Stimulated activated CD4-positive, alpha-beta T cell treated with anti-CD3 and anti-CD28 coated beads, TNF-alpha, amount 100 ng/mL, for 24 hours (primary cell): ENCODE measurements around the gene SETBP1.

ENCODE experiments used
- DNase-seq, 3 experiments: peaks; one replicate each; pipeline ENCODE4 v3.0.0-alpha.2; 2020; ENCODE audit warnings: low read depth in 3 of 3

SETBP1 gene

DNA sequence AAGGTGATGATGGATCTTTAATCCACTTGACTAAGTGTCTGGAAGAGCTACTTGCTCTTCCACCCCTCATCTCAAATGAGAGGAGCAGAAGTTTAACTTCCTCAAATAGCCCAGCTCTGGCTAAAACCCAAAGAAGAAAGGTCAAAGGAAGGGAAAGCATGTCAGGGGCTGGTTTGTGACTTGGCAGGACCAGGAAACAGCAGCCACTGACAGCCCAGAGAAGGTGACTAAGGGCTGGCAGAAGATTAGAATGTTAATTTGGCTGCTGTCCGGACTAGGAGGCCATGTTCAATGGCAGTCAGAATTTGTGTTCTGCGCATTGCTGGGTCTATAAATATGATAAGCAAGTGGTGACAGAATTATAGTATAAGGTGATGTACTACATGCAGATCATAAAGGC, 386.2 kb downstream of the SETBP1 start:
- no peak for DNase-seq

DNA sequence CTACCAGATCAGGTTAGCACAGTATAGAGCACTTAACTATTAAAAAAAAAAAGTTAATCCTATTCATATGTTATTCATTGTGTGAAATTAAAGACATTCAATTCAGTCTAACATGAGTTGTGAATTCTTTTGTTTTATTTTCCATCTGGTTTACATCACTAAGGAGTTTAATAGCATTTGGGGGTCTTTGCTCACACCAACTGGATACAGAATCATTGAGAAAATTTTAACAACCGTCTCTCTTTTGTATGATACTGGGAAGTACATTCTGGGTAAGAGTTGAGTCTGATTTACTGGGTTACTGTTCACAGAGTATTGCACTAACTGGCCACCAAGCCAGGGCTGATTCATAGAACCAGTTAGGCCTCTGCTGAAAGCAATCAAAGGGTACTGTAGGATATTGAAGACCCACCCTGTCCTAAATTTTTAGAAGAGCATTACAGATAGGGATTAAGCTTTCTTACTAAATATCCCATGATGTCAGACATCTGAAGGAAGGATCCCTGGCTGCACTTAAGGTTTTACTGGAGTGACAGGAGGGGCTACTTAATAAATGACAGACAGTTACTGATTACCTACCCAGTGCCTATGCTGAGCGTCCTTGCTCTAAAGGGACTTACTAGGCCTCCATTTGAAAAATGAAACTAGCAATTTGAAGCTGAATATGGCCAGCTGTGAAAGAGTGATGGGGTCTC, 387.9 kb downstream of the SETBP1 start:
- no peak for DNase-seq

DNA sequence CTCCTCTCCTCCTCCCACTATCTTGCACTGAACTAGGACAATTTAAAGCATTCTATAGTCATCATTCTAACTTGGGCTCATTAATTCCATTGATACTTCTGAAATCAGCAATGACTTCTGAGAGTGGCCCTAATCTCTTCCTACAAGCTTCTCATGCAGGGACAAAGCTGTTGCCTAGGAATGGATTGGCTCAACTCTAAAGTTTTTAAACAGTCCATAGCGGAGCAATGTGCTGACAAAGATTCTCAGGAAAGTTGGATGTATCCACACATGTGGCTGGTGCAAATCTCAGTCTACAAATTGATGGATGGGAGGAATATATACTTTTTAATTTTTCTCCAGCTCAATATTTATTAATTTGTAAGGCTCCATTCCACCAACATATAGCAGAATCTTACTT, 388.9 kb downstream of the SETBP1 start:
- DNase-seq: no peak

DNA sequence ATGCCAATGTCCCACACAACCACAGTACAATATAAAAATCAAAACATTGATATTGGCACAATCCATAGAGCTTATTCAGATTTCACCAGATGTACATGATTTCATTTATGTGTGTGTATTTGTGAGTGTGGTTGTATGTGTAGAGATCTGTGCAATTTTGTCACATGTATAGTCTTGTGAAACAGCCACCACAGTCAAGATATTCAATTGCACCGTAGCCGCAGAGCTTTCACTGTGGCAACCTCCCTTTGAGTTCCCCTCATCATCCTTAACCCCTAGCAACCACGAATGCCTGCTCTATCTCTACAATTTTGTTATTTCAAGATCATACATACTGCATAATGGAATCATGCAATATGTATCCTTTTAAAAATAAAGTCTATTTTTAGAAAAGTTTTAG, 391.3 kb downstream of the SETBP1 start:
- no peak for DNase-seq

DNA sequence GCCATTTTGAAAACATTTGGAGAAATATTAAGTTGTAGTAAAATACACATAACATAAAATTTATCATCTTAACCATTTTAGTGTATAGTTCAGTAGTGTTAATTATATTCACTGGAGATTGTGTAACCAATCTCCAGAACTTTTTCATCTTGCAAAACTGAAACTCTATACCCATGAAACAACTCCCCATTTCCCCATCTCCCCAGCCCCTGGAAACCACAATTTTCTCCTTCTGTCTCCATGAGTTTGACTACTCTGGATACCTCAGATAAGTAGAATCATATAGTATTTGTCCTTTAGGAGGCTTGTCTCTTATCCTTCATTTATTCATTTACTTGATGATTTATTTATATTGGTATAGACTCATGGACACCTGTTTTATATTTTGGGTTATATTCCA, 392.9 kb downstream of the SETBP1 start:
- no peak for DNase-seq

DNA sequence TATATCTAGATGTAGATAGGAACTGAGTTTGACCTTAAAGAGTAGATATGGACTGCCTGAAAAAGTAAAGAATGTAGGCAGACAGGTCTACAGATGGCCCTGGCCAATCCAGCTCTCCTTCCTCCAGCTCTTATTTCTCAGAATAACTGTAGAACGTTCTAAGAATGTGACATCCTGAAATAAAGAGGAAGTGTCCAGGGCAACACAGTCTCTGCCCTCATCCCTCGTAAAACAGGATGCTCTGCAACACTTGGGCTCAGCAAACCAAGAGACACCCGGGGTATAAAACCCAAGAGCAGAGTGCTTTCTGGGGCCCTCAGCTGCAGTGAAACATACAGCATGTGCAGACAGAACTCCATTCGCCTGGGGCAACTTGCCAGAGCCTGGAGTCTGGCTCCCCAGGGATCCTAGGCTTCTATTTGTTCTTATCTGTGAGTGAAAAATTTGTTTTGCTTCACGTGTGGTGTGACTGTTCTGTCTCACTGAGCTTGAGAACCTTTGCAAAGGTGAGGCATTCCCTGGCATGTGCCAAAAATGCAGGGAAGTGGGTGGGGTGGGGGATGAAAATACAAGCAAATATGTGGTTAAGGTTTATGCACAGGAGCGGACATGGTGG, 401.0 kb downstream of the SETBP1 start:
- no peak for DNase-seq

DNA sequence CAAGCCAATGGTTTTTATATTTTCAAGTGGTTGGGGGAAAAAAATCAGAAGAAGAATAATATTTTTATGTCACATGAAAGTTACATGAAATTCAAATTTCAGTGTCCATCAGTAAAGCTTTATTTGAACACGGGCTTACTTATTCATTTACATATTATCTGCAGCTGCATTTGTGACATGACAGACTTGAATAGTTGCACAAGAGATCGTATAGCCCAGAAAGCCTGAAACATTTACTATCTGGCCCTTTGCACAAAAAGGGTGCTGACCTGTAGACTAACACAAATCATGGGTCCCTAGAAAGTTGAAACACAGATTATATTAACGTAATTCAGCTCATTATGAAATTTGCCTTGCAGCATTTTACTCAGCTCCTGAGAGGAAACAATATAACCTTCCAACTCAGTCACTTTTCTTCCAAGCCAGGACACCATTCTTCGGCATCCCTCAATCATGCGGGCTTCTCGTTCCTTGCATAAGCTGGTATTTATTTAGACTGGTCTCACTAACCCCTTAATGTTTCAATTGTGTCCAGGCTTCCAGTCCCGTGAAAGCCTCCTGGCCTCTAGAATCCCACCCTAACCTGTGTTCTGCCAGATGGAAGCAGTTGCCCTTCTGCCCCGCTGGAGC, 402.7 kb downstream of the SETBP1 start:
- no peak for DNase-seq

DNA sequence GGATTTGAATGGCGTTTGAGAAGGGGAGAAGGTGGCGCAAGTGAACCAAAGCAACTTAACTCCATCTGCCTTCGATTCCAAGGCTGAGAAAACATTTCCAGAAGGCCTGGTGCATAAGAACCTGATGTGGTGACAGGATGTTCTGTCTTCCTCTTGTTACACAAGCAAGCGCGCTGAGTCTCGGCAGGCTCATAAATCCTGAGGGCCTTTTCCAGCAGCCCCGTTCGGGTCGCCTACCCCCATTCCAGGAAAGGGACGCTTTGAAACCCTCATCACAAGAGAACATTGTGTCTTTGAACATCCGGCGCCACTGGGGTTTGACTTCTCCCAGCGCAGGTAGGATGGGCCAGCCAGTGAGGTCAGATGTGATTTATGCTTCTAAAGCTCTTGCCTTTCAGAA, 403.5 kb downstream of the SETBP1 start:
- no peak for DNase-seq

DNA sequence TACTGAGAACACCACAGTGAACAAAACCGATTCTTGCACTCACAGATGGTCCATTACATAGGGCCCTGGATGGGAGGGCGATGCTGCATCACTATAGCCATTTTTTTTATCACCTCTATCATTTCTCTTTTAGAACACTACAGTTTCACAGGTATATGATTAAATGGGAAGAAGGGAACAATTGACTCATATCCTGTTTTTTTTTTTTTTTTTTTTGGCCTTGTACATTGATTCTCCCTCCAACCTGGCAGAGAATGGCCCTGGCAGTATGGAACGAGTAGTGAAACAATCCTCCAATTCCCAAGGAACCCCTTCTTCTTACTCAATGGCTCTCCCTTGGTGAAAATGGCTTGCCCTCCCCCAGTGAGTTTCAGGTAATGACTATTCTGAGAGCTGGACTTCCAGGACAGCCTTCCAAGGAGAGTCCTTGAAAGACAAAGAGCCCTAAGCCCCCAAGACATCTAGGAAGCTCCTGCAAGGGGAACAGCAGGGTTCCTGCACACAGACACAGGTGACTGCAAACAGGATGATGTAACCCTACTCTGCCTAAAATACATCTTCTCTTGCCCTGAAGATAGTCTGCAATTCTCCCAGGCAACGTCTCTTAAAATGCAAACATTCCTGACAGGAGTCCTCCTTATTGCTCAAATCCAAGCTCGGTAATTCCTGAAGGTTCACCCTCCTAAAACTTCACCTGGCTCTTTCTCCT, 405.4 kb downstream of the SETBP1 start:
- DNase-seq: no peak

DNA sequence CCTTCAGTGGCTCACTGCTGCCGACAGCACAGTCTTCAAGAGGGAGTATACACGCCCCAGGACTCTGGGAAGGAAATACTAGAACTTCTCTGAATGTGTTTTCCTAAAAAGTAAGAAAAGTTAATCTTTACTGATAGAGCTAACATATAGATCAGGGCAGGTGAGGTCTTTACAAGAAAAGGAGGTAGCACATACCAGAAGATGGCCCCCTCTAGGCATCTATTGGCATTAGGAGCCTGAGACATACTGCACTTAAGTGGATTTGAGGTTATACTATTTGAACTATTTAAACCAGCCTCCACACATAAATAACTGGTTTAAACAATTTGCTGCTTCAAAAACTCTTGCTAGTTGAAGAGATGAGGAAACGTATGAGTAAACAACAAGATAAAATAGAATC, 406.1 kb downstream of the SETBP1 start:
- no peak for DNase-seq

DNA sequence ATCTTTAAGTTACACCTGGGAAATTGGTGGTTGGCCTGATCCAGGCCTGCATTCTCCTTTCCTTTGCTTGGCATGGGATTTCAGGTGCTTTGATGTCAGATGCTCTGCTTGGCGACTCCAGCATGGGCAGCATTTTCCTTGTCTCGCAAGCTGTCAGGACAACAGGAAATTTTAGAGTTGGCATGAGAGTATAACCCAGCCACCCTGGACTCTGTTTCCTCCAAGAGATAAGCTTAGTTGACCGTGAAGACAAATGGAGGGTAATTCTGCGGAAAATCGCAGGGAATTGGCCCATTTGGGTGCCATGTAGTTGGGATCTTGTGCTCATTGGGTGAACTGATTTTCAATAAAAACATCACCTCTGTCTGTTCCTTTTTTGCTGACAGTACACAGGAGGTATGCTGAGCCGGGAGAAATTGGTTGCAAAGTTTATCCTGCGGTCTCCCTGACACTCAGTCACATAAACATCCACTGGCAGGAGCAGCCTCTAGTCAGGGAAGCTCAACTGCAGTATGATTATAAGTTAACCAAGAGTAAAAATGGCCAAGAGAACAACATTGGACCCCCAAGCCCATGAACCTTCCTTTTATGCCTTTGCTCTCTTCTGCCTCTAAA, 409.9 kb downstream of the SETBP1 start:
- no peak for DNase-seq

DNA sequence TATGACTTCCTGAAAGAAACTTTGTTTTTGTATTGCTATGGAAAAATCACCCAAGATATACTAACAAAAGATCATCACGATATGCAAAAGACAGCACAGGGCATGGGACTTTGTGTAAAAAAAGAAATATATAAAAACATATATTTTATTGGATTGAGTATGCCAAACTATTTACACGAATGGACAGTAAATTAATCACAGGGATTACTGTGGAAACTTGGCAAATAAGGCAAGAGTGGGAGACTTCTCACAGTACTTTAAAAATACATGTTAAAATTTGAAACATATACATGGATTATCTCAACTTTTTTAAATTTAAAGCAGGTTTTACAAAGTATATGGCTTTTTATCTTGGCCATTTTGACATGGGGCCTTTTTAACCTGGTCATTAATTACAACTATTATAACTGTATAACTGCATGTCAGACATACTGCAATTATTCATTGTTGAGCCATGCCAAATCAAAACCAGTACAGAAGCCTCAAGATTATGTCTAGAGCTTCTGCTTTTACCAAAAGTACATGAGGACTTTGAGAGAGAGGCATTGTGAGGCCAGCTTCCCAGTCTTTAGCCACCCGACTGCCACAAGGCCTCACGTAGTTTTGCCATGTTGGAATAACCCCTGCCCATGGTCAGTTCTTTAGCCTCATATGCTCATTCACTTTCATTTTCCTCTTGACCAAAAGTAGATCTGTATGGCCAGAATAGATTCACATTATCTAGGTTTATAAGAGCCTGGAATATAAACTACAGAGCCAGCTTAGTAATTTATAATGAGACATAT, 419.8 kb downstream of the SETBP1 start:
- no peak for DNase-seq

DNA sequence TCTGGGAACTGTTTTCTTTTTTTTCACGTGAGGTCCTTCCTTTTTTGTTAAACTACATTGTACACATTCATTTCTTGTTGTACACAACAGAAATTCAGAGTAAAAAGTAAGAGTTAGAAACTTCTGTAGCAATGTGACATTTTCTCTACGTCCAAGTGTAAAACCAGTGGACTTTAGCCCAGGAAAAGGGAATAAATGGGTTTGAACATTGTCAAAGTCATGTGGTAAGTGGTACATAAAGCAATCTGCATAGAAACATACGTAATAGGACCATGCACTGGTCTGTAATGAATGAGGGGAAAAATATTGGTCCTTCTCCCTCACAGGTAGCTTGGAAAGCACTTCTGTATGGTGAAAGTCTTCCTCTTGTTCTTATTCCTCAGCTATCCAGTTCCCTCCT, 421.4 kb downstream of the SETBP1 start:
- no peak for DNase-seq

DNA sequence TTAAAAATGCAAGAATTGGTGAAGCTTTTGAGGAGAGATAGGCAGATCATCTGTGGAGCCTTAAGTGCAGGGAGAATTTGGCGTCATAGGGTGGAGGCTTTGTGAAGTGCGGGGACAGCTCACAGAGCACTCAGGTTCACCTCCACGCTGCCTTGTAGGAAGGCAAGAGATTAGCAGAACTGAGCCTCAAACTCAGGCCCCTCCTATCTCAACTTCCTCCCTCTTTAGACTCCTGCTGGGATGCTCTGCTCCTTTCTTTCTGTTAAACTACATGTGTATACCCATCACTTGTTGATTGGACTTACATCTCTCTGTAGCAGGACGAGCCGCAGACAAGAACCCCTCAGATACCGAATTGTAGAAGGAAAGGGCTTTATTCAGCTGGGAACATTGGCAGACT, 422.2 kb downstream of the SETBP1 start:
- DNase-seq: no peak

DNA sequence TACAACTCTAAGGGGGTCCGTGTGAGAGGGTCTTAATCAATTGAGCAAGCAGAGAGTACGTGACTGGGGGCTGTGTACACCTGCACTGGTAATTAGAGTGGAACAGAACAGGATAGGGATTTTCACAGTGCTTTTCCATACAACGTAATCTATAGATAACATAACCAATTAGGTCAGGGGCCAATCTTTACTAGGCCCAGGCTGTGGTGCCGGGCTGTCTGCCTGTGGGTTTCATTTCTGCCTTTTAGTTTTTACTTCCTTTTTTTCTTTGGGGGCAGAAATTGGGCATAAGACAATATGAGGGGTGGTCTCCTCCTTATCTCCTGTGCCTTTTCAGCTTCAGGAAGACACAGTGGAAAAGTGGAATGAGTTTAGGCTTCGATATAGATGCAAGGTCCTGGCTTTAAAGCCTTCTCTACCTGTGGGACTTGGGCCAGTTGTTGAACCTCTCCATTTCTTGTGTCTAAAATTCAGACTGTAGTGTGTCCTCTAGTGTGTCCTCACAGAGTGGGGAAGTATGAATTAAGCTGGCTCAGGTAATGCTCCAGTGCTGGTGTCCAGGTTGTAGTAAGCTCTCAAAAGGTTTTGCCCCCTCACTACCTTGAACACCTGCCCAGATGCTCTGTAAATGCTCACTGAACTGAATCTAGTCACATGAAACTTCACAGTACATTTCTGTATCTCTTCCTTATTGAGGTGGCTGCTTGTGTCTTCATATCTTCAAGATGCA, 422.8 kb downstream of the SETBP1 start:
- DNase-seq: no peak

DNA sequence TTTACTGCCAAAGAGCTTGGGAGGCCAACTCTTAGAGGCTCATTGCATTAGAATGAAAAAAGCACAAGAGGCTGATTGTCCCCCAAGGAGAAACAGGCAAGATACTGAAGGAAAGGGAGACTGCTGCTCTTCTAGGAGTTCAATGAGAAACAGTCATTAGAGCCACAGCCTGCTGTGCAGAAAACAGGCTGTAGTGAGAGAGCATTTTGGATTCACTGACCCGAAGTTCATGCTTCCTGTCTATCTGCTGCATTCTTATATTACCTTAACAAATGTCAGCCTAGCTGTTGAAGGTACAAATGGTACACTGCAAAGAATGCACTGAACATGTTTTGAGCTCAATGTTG, 423.3 kb downstream of the SETBP1 start:
- no peak for DNase-seq

DNA sequence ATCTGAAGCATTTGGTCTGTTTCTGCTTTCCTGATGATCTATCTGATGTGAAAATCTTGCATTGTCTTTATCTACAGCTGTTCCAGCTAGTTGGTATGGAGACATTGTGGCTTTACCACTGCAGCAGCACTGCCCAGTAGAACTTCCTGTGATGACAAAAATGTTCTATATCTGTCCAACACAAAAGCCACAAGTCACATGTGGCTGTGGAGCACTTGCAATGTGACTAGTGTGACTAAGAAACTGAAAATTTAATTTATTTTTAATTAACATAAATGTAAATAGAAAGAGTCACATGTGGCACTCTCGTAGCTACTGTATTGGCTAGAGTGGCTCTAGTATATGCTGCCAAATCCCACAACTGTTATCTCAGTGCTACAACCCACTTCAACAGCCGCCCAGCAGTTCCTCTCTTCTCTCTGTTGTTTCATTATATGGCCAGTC, 425.7 kb downstream of the SETBP1 start:
- no peak for DNase-seq

DNA sequence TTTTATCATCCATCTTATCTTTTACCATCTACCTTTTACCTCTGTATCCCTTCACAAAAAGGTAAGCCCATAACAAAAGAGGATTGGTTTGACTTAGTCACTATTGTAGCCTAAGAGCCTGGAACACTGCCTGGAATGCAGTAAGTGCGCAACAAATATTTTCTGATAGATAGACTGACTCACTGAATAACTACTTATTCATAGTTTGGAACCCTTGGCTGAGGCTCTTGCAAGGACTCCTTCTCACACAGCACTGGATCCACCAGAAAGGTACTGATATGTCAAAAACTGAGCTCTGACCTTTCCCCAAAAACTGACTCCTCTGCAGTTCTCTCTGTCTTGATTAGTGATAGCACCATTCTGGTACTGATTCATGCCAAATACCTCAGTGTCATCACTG, 426.7 kb downstream of the SETBP1 start:
- no peak for DNase-seq

DNA sequence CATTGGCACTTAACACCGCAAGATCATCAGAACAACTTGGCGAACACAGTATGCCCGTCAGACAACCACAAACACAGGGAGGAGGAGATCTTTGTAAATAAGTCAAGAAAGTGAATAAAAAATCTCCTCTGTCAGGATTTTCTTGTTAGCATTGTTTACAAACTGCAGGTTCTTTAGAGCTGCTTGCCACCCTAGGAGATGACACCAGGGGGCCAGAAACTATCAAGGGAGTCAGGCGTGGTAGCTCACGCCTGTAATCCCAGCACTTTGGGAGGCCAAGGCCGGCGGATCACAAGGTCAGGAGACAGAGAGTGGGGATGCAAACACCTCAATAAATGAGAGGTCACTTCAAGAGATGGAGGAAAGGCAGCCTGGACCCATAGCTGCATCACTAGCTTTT, 428.1 kb downstream of the SETBP1 start:
- no peak for DNase-seq

DNA sequence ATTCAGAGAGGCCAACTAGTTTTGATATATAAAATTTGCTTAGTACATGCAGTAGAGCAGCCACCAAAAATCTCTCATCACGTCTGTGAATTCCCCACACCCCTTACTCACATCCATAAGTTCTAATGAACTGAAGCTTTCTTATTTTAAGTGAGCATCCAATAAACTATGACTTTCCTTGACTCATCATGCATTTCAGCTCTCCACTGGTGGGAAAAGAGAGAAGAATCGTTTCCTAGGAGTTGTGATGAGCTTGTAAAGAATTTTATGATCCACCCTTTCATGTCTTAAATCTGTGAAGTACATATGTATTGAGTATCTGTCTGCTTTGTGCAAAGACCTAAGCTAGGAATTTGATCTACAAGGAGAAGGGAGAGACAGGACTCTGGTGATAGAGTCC, 428.6 kb downstream of the SETBP1 start:
- DNase-seq: no peak

DNA sequence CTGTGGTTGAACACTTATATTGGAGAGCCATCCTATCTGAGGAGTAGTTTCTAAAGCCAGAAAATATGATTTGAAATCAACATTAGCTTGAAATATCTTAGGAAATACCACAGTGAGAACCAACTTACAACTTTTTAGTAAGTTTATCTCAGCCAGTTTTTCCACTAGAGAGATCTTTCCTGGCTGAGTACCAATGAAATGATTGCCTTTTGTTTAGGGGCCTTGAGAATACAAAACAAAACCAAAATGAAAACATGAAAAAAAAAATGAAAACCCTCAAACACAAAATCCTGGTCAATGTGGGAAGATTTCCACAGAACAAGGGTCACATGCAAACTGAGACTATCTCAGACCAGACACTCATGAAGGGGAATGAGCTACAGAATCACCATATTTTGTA, 429.0 kb downstream of the SETBP1 start:
- DNase-seq: no peak
